ENCODE data around the gene FANCE. TPM values are rescaled to one million over a fixed set of nuclear protein-coding genes. Genes with fewer than 3 reads are reported as not detected.

The FANCE gene
- total and polyA plus RNA-seq, 2 experiments from 2014 or later: 5.4 to 25.5 TPM

DNA sequence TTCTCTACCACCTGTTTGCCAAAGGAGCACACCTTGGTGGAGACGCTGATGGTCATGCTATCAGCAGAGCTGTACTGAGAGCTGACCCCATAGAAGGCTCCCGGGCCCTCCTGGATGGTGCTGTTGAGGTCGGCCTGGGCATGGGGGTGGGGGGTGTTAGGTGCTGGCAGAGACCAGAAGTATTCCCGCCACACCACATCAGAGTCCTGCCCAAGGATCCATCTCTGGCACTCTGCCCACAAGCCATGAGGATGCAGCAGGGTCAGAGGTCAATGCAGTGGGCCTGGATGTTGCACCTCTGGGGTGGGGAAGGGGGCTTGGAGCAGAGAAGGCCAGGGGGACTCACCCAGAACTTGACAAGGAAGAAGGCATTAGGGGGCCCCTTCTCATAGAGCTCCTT, 23.4 kb downstream of the FANCE start:
- peaks cover 23% of the 10 kb centered on the region for H4K20me1 ChIP-seq (replicated peaks; ENCODE audit: insufficient read depth)
- H3F3A ChIP-seq (replicated peaks; ENCODE audit: low read depth): peaks cover 40% of the 10 kb centered on the region
- Mint-ChIP-seq H3K4me3 (no peak overlapping the region), H3K27ac (no peak overlapping the region; the same call in none of the 2 replicates), H3K27me3 (ENCODE audit: insufficient read depth, low read depth, poor library complexity) (peaks cover 47% of the 10 kb centered on the region), H3K9me3 (no peaks in the 10 kb centered on the region; the same call in 1 of the 3 replicates), H3K36me3 (ENCODE audit: low read depth) (peaks cover 64% of the 10 kb centered on the region), H3K4me1 (peaks cover 35% of the 10 kb centered on the region)
- H3K27ac ChIP-seq (ENCODE audit: low read depth): no peak overlapping the region
- H3K4me3 ChIP-seq: no peak overlapping the region
- H3K9me2 ChIP-seq (ENCODE audit: insufficient read depth): no peaks in the 10 kb centered on the region
- H3K4me2 ChIP-seq: no peak overlapping the region
- DNase-seq (ENCODE audit: low spot score): no peak
- TF ChIP-seq EZH2phosphoT487 (IDR thresholded peaks at IDR 0.05; ENCODE audit: unreplicated experiment) (no peak), ZNF462 (CRISPR knock-in tag; IDR thresholded peaks at IDR 0.05) (no peak), STAT1 (IDR thresholded peaks at IDR 0.05; ENCODE audit: unreplicated experiment) (no peak), CREB1 (CRISPR knock-in tag; IDR thresholded peaks at IDR 0.05; ENCODE audit: low read depth) (no peak), CTCF (conservative IDR thresholded peaks at IDR 0.05; ENCODE audit: low read depth in 2 of 2) (no peak), EZH2 (IDR thresholded peaks at IDR 0.05; ENCODE audit: low read depth, unreplicated experiment) (no peak), ZNF114 (CRISPR knock-in tag; IDR thresholded peaks at IDR 0.05) (no peak), ETS1 (IDR thresholded peaks at IDR 0.05) (no peak), POLR2AphosphoS5 (IDR thresholded peaks at IDR 0.05; ENCODE audit: low read depth) (no peak), ZNF331 (CRISPR knock-in tag; IDR thresholded peaks at IDR 0.05; ENCODE audit: low read depth) (no peak), REST (IDR thresholded peaks at IDR 0.05; ENCODE audit: unreplicated experiment) (no peak), NANOG (IDR thresholded peaks at IDR 0.05; ENCODE audit: borderline replicate concordance) (no peak), JUNB (IDR thresholded peaks at IDR 0.05; ENCODE audit: unreplicated experiment) (no peak)
- peaks cover 9% of the 10 kb centered on the region for H3K79me2 ChIP-seq (replicated peaks; ENCODE audit: insufficient read depth)
- H3K4me1 ChIP-seq (ENCODE audit: insufficient read depth): peaks cover 14% of the 10 kb centered on the region
- no peak for ATAC-seq
- no peaks in the 10 kb centered on the region for H3K27me3 ChIP-seq (ENCODE audit: insufficient read depth)
- no peak overlapping the region for H2AFZ ChIP-seq
- H3K36me3 ChIP-seq (ENCODE audit: insufficient read depth): peaks cover 22% of the 10 kb centered on the region
